GM21515 (cell line): ENCODE data around the gene OR51B4.
"Not testable (repeated sequence)": the region's sequence is repeated elsewhere in the genome, so short reads cannot be mapped to it uniquely, and the experiment has no call there.

ENCODE experiments used
- ATAC-seq: cut with Tn5 transposase; IDR thresholded peaks from one replicate; pipeline ENCODE4 v1.9.1; 2021; ENCODE audit not compliant: unreplicated experiment

OR51B4 gene

DNA sequence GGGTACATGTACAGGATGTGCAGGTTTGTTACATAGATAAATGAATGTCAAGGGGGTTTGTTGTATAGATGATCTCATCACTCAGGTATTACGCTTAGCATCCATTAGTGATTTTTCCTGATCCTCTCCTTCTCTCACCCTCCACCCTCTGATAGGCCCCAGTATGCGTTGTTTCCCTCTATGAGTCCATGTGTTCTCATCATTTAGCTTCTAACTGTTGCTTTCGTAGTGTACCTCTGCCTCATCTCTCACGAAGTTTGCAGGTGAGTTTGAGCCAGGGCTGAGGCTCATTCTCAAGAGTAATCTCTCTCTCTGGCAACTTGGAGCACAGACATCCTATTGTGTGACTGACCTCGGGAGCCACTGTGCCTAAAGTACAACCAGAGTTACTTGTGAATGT is 27.4 kb downstream of the OR51B4 start:
- ATAC-seq, result no peak

DNA sequence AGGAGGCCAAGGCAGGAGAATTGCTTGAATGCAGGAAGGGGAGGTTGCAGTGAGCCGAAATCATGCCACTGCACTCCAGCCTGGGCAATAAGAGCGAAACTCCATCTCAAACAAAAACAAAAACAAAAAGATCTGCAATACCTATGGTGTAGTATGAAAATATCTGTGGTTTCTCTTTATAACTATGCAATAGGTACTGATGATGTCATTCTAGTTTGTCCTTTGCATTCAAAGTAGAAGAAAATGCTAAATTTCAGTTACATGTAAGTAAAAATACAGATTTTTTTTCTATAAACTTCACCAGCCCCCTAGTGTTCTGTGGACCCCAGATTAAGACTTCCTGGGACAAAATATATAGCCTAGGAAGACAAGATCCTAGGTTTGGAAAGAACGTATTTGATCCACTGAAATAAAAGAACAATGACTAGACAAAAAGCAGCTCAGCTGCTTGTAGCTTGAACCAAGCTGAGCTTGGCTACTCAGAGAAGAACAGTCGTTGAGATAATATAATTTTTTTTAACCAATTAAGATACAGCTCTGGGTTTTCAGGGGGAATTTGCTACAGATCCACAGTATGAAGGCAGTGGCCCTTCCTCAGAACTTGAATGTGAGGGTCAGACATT is 29.2 kb downstream of the OR51B4 start:
- no peak for ATAC-seq

- ATAC-seq, result no peak
These were observed 32.0 kb downstream of the OR51B4 start, which contains the start of gene HBE1 for GRCh38 chr11:5269715-5270147. Gene HBE1 (minus strand): TSS chr11:5269945. CDS start chr11:5269890, 55 bp downstream.

DNA sequence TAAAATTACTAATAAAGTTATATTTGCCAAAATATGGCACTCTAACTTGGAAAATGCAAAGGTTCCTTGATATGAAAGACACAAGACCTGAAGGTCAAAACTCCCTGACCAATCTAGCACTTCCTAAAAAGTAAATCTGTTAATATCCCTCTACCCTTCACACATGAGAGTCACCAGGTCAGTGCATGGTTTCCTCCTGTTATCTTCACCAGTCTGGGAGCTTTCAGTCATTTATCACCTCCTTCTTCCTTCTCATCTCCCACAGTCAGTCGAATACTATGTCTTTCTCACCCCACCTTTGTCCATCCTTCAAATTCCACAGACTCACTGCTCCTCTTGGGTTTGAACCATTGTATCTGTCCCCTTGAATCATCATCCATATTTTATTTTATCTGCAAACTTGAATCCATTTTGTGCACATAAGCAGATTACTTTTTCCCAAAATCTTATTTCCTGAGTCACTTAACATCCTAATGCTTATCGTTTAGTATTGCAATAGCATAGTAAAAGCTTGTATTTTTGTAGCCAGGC is 34.6 kb downstream of the OR51B4 start:
- ATAC-seq, result no peak

DNA sequence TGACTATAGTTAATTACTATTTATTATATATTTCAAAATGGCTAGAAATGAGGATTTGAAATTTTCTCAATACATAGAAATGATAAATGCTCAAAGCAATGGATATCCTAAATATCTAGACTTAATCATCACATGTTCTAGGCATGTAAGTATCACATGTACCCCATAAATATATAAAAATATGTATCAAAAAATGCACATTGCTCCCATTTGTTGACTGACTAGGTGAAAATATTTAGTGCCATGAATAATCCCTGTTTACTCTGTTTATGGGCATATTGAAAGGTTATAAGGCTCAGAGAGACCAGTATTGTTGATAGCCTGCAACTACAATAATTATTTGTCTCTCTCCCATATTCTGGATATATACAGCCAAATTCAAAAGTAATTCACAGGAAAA is 35.1 kb downstream of the OR51B4 start:
- ATAC-seq, result no peak

- no peak for ATAC-seq
These were observed 35.9 kb downstream of the OR51B4 start for GRCh38 chr11:5265832-5266231.

DNA sequence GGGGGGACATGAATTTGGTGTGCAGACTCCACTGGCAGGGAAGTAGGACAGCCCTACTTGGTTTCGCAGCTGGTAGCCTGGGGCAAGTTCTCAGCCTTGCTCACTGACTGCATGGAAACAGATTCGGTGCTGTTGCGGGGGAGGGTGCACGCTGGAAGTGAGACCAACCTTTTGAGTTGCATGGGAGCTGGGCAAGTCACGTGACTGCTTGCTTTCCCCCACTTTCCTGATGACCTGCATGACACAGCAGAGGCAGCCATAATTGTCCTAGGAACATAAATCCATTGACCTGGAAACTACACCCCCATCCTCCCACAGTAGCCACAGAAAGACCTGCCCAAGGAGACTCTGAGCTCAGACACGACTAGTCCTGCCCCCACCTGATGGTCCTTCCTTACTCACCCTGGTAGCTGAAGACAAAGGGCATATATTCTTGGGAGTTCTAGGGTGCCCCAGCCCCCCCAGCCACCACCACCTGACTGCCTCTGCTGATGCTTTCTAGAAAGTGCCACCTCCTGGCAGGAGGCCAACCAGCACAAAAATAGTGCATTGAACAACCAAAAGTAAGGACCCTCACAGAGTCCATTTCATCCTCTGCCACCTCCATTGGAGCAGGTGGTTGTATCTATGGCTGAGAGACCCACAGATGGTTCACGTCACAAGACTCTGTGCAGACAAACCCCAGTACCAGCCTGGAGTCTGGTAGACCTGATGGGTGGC is 43.0 kb downstream of the OR51B4 start:
- ATAC-seq, result no peak

DNA sequence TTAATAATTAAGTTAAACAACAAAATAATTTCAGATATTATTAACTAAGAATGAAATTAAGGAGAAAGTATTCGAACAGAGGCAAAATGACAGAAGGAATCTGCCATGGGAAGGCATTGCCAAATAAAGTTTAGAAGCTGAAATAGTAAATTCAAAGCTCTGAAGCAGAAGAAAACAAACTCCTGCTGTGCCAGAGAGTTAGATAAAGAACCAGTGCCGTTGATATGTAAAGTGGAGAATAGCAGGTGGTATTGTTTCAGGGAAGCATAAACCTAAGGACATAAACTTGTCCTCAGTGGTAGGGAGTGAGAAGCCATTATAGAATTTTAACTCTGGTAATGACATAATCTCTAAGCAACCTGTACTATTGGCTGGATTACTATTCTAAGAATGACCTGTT is 44.5 kb downstream of the OR51B4 start:
- no peak for ATAC-seq

GRCh38 chr11:5254646-5255413 is 46.9 kb downstream of the OR51B4 start, which contains the start of gene HBG2:
Gene HBG2 (minus strand): TSS chr11:5254781. CDS start chr11:5254728, 53 bp downstream.
- not testable (repeated sequence) for ATAC-seq

DNA sequence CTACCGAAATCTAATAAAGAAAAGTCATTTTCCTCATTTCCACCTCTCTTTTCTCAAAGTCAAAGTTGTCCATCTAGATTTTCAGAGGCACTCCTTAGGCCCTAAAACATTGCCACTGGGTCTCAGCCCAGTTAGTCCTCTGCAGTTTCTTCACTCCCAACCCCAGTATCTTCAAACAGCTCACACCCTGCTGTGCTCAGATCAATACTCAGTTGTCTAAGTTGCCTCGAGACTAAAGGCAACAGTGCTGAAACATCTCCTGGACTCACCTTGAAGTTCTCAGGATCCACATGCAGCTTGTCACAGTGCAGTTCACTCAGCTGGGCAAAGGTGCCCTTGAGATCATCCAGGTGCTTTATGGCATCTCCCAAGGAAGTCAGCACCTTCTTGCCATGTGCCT is 47.7 kb downstream of the OR51B4 start:
- not testable (repeated sequence) for ATAC-seq

GRCh38 chr11:5253440-5253839 is 48.3 kb downstream of the OR51B4 start:
- not testable (repeated sequence) for ATAC-seq

DNA sequence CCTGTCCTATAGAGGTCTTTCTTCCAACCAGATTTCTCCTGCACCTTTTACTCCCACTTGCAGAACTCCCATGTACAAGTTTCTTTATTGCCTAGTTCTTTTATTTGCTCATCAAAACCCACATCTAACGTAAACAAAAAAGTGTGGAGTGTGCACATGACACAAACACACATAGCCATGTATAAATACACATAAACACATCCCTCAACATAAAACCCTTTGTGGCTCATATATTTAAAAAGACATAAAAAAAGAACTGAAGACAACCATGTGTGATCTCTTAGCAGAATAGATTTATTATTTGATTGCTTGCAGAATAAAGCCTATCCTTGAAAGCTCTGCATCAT is 48.9 kb downstream of the OR51B4 start:
- ATAC-seq, result no peak

GRCh38 chr11:5252192-5252918 is 49.4 kb downstream of the OR51B4 start:
- ATAC-seq, result no peak

DNA sequence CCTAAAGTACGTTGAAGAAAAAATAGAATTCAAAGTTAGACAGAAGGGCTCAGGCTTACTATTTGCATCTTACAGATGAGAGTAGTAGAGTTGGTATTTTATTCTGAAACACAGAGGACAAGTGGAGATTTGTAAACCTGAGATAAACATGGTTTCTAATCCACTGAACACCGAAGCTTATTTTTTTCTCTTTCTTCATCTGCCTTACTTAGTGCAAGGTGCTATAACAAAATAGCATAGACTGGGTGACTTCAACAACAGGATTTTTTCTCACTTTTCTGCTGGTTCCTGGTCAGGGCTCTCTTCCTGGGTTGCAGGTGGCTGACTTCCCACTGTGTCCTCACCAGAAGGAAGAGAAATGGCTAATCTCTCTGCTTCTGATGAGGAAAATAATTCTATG is 50.0 kb downstream of the OR51B4 start:
- ATAC-seq, result no peak
